GM21528 (cell line): ENCODE results near the gene EXOC3.

ENCODE experiments used
- ATAC-seq: cut with Tn5 transposase; IDR thresholded peaks from one replicate; pipeline ENCODE4 v1.9.1; 2021; ENCODE audit warnings: mild to moderate bottlenecking, moderate library complexity; ENCODE audit not compliant: unreplicated experiment, low FRiP score

EXOC3 gene

DNA sequence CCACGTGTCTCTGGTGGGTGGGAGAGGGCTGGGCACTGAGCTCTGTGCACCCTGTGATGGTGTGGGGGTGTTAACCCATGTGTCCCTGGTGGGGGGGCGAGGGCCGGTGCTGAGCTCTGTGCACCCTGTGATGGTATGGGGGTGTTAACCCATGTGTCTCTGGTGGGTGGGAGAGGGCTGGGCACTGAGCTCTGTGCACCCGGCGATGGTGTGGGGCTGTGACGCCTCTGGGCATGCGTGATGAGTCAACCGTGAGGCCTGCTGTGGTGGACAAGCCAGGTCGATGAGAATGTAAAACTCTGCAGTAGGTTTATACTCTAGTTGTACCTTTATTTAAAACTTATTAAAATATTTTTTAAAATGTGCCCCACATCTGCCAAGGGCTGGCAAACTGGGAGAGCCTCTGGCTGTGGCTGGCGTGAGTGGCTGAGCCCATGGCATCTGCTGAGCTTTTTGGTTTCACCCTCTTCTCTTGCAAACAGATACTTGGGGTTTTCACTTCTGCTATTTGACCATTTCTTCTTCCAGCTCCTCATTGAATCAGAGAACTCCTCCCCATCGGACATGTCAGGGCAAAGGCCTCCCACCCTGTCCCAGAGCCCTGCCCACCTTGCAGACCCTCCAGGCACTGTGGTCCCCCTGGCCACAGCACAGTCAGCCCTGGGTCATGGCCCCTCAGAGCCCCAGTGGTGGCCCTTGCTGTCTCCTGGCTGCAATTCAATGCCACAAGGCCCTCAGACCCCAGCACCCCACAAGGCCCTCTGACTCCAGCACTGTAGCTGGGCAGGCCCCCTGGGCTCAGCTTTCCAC is 18.5 kb upstream of the EXOC3 start:
- peak; percentile 89 for ATAC-seq

DNA sequence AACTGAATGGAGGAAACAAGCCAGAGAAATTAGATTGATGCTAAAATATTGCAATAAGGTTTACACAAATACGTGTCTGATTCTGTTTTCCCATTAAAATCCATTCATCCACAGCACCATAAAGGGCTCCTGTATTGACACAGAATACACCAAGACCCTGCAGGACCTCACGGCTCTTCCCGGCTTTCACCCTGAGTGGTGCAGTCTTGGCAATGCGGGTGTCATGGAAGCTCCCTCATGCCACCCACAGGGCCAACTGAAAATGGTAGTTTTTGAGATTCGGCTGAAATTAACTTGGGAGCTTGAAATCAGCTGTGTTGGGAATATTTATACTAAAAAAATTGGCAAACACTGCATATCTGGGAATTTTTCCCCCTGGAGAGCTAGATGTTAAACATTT is 17.3 kb upstream of the EXOC3 start:
- no peak for ATAC-seq

DNA sequence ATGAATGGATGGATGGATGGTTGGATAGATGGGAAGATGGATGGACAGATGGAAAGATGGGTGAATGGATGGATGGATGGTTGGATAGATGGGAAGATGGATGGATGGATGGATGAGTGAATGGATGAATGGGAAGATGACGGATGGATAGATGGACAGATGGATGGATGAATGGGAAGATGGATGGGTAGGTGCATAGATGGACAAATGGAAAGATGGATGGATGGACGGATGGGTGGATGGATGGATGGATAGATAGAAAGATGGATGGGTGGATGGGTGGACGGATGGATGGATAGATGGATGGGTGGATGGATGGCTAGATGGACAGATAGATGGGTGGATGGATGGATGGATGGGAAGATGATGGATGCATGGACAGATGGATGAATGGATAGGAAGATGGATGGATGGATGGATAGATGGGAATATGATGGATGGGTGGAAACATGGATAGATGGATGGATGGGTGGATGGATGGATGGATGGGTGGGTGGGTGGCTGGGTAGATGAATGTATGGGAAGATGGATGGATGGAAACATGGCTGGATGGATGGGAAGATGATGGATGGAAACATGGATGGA is 16.5 kb upstream of the EXOC3 start:
- no peak for ATAC-seq

DNA sequence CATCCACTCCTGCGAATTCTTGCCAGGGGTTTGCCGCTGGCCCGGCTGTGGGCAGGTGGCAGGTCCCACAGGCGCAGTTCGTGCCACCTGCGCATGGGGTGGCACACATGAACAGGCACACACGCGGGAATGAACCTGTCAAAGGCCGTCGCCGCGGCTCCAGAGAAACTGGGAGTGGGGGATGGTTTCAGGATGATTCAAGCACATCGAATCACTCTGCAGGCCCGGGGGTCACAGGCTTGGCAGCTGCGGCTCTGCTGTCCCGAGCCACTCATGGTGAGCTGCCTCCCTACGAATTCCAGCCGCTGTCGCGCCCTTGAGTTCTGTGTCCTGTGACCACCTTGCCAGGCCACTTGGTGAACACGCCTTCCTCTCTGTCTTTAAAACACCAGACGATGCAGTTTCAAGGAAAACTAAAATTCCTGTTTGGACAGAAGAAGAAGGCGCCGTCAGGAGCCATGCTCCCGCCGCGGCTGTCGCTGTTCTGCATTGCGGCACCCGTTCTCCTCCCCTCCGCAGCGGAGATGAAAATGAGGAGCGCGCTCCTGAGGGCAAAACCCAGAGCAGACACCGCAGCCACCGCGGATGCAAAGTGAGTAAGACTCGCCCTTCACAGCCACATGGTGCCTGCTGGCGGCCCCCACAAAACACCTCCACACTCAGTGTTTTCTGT is 15.4 kb upstream of the EXOC3 start:
- ATAC-seq = no peak

DNA sequence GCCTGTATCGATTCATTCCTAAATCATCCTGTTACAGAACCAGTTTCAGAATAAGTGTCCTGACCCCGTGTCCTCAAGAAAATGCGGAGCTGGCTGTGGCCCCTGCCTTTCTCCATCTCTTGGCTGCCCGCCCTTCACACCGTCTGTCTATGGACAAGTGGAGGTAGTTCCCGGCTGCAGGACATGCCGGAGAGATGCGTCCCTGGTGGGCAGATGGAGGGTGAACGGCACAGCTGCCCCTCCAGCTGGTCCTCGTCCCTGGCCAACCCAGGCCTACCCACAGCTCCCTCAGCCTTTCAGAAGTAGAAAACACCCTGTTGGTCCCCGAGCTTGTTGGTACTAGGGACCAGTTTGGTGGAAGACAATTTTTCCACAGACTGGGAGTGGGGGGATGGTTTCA is 14.8 kb upstream of the EXOC3 start:
- no peak for ATAC-seq

DNA sequence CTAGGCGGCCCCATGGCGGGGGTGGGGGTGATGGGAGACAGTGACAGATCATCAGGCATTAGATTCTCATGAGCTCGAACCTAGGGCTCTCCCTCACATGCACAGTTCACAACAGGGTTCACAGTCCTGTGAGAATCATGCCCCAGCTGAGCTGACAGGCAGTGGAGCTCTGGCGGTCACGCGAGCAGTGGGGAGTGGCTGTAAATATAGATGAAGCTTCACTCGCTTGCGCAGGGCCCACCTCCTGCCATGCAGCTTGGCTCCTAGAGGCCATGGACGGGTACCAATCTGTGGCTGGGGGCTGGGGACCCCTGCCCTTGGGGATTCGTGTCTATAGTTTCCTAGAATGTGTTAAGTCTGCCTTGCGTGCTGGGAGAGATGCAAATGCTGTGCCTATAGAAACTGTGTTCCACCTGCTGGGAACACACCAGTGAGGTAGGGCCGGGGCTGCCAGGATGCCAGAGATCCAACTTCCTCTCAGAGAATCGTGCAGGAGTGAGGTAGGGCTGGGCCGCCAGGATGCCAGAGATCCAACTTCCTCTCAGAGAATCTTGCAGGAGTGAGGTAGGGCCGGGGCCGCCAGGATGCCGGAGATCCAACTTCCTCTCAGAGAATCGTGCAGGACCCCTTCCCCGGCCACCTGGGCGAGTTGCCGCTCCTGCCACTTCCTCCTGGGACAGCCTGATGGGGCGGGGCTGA is 14.1 kb upstream of the EXOC3 start:
- ATAC-seq = no peak

DNA sequence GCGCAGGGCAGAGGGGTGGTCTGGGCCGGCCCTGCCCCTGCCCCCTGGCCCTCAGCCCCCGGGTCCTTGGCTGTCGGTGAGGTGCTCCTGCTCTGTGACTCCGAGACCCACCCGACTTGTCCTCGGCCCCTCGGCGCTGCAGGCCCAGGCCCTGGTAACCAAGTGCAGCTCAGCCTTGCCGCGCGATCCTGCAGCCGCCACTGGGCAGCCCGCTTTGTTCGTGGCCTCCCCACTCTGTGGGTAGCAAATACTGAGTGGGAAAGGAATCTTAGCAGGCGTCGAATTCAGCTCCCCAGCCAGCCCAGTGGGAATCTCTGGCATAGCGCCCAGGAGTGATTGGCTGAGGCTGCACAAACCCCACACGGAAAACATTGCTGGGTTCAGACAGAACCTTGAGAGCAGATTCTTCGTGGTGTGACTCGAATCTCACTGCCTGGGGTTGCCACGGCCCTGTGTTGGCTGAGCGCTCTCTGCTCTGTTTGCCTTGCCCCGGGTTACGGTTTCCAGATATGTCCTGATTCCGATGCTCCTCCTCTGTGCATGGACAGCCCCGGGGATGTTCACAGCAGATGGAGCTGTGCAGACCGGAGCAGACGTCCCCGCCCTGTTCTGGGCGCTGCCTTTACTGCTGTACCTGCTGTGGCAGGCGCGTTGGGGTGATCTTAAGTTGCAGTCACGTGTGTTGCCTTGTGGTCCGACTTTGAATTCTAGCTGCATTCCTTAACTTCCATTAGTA is 13.4 kb upstream of the EXOC3 start:
- ATAC-seq = no peak

DNA sequence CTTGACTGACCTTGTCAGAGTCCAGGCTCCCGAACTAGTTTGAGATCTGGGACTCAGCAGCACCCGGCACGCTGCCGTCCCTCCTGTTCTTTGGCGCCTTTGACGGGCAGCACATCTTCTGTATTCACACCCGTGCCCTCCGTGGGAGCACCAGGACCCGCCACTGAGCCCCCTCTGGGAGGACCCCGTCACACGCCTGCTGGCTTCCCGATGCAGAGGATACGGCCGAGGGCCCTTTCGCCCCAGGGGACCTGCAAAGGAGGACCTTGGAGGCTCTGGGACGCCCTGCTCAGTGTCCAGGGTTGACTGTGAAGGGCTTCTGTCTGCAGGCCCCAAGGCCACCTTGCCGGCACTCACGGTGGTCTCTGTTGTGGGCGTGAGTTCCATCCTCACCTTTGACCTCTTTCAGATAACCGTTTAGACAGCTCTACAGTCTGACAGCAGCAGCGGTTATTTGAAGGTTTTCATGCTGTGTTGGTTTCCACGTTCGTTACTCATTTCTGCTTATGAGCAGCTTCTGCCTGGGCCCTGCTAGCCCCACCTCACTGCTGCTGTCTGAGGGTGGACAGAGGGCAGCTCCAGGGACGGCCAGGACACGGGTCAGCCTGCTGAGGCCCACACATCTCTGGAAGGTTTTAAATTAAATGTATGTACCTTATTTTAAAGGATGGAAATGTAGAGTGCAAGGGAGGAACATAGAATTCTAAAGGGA is 12.6 kb upstream of the EXOC3 start:
- no peak for ATAC-seq

DNA sequence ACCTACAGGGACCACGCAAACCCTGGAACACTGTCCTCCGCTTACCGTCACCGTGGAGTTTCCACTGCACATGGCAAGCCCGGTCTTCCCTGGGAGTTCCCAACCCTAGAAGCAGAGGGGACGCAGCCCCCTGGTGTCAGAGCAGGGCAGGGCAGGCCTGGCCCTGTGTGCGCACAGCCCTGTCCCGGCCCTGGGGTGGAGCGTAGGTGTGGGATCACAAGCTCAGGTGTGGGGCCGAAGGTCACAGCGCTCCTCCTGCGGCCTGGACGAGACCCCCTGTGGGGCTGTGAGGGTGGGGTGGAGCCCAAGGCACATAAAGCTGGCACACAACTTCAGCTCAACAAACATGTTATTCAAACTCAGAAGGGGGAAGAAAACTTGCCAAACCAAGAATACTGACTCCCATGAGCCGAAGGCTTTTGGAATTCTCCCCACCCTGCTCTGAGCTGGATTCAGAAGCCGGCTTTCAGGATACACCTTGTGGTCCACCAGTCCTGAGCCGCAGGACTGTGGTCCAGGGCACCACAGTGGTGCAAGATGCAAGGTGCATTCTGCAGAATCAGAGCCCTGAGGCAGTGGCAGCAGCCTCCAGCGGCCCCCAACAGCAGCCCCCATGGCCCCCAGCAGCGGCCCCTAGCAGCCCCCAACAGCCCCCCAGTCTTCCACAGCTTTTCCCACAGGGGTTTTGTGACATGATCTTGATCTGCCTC is 11.8 kb upstream of the EXOC3 start:
- no peak for ATAC-seq

DNA sequence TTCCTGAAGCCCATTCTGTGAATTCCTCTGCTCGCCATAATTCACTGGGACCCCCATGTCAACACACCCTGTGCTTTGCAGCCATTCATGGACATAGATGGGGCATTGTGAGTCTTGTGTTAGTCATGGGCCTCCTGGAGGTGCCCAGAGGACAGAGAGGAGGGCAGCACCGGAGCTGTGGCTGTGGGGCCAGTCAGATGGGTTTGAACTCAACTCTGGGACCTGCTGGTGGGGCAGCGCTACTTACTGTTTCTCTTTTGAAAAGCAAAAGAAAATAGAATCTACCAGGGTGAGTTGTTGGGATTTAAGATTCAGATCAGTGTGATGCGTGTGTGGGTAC is 11.3 kb upstream of the EXOC3 start:
- ATAC-seq = no peak

DNA sequence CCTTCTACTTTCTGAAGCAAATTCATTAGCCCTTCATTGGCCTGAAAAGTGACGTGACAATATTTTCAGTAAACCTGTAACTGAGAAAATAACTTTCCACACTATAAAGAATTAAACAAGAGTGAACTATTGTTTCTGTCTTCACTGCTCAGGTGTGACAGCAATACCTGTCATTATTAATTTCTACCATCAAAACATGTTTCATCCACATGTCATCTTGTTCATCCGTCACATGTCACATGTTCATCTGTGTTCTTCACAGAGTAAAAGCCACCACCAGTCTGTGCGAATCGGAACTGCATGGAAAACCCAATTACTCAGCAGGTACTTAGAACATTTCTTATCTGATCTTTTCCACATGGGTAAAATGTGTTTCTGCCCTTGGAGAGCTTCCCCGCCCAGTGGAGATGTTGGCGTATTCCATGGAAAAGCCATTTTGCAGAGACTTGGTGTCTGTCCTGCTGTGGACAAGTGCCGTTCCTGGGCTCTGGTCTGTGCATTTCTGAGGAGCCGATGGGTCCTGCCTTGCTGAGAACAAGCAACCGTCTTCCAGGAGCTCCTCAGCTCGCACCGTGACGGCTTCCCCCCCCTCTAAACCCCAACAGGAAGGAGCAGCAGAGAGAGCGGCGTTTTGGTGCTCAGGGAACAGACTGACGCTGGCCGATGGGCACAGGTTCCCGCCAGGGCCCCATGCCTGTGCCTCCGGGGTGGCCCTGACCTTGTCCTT is 10.6 kb upstream of the EXOC3 start:
- ATAC-seq = no peak

DNA sequence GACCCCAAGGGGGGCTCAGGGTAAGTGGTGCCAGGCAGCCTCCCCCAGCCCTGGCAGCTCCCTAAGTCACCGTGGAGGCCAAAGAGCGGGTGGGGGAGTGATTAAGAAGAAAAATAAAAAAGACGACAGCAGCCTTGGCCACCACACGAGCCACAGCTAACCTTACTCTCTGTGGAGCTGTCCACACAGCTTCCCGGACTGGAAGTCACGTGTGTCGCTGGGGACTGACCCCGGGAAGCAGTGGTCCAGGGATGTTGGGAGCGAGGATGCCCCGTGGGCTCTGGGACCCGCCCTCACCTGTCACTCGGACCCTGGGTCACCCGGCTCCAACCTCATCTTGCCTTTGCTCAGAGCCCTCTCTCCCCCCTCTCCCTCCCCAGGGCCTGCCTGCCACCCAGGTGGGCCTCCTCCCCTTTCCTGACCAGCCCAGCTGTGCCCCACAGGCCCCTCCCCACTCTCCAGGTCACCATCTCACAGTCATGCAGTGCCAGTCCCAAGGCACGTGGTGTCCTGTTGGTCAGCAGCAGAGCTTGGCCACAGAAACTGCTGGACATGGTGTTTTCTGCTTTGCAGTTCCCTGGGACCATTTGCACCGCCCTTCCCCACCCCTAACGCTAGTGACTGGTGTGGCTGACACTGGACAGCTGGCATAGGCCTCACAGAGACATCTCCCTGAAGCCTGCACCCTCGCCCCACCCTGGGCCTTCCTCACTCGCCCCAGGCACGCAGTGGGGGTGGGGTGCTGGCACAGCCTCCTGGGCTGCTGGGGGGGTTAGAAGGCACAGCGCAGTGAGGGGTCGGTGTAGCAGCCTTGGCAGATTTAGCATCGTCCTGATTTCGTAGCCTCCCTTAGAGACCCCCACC is 9.8 kb upstream of the EXOC3 start:
- ATAC-seq = no peak

DNA sequence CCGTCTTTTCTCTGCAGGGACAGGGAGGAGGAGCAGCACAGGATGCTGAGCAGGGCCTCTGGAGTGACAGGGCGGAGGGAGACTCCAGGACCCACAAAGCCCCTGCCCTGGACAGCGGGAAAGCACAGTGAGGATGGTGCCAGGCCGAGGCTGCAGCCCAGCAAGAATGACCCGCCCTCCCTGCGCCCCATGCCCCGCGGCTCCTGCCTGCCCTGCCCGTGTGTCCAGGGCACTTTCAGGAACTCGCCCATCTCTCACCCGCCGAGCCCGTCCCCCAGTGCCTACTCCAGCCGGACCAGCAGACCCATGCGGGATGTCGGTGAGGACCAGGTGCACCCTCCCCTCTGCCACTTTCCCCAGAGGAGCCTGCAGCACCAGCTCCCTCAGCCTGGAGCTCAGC is 9.1 kb upstream of the EXOC3 start:
- no peak for ATAC-seq

DNA sequence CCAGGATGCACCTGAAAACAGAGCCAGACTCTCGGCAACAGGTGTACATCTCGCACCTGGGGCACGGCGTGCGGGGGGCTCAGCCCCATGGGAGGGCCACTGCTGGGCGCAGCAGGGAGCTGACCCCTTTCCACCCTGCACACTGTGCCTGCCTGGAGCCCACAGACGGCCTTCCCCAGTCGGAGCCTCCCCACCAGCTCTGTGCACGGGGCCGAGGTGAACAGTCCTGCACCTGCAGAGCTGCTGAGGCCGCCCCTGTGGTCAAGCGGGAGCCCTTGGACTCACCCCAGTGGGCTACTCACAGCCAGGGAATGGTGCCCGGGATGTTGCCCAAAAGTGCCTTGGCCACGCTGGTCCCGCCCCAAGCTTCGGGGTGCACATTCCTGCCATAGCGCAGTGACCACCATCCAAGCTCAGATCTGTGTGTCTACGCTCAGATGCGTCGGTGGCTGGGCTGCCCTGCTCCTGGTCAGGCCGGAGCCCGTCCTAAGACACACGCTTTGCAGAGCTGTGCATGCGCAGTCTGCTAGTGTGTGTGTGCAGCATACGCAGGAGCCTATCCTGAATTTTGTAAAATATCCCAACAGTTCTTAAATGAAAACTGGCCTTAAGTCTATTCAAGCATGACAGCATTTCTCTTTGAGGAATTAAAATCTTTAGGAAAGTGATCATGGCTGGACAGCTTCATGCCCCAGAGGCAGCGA is 8.4 kb upstream of the EXOC3 start:
- ATAC-seq = no peak

DNA sequence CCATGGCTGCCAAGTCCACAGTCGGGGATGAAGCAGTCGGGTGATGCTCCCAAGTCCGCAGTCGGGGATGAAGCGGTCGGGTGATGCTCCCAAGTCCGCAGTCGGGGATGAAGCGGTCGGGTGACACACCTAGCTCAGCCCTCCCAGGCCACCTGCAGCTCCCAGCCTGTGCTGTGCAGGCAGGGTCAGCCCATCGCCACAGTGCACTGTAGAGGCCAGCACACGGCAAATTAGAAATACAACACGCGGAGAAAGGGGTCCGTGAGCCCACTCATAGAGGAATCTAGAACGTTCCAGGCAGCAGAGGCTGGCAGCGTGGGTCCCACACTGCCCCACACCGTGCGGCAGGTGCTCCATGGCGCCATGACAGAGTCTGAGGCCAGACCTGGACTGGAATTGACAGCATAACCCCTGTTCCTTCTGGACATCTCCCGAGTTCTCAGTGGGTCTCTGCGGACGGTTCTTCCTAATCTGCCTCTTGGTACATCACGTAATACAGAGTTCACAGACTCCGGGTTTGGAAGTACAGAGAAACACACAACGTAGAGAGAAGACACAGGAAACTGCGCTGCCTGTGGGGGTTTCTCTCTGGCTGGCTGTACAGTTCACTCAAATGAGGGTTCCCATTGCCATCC is 7.7 kb upstream of the EXOC3 start:
- no peak for ATAC-seq

DNA sequence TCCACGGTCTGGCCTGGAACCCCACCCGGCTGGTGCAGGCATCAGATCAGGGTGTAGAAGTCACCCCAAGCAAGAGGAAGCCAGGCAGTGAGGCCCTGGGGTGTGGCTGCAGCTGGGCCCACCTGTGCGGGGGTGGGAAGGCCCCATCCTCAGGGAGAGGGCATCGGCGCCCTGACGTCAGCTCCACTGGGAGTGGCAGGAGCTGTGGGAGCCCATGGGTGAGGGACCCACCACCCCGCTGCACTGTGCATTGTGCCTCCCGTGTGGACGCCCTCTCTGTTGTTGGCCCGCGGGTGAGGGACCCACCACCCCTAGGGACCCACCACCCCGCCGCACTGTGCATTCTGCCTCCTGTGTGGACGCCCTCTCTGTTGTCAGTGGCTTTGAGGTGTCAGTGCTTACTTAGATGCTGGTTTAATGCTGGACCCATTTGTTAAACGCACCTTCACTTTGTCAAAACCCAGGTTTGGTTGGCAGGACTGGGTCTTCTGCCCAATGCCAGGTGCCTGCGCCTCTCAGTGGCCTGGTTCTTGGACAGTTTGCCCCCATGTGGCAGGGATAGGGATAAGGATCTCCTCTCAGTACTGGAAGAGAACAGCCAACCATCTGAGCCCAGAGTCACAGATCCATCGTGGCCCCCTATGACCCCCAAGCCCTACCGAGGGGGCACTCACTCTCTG is 6.9 kb upstream of the EXOC3 start:
- no peak for ATAC-seq
